GM21381 (cell line): ENCODE results near the gene ACAP3.

Source experiments
- ATAC-seq: cut with Tn5 transposase; IDR thresholded peaks from one replicate; pipeline ENCODE4 v1.9.1; 2021; ENCODE audit warnings: mild to moderate bottlenecking, moderate library complexity; ENCODE audit not compliant: unreplicated experiment

The ACAP3 gene

DNA sequence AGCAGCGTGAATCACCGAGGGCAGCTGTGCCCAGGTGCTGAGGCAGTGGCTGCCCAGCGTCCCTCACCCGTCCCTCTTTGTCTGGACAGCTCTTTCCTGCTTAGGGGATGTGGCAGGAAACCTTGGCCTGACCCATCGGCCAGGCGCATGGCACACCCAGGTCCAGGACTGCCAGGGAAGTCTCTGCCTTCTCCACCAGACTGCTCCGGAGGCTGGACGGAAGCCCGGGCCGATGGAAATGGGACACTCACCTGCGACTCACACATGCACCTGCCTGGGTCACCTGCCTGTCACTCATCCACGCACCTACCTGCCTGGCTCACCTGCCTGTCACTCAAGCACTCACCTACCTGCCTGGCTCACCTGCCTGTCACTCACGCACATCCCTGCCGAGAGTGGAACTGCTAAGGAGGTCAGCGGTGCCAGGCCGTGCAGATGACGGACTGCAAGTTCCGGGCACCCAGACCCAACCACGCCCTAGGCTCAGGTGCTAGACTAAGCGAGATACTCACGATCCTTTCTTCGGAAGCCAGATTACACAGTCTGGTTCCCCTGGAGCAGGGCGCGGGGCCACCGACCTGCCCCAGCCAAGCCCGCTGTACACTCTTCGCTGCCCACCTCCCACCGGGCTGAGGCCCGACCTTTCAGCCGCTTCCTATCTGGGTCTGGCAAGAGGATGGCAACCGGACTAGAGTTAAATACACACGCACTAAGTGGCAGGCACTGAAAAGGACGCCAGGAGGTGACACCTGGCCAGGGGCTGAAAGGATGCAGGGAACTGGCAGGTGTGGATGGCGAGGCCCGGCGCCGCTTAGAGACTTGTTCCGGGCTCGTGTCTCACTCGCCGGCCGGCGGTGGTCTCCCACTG lies 35.2 kb downstream of the ACAP3 start:
- ATAC-seq, result no peak

DNA sequence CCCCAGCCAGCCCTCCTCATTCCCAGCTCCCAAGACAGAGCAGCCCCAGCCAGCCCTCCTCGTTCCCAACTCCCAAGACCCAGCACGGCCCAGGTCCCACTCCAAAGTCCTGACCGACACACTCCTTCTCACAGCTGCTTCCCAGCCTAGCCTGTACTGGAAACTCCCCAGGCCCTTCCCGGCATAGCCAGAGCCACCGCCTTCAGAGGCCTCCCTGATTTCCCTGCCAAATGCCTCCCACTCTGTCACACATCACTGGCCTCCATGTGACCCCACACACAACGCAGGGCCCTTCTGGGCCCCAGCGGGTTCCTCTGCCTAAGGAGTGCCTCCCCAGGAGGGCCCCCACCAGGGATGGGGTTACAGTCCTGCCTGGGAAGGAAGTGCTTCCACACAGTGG lies 36.9 kb downstream of the ACAP3 start:
- no peak for ATAC-seq

DNA sequence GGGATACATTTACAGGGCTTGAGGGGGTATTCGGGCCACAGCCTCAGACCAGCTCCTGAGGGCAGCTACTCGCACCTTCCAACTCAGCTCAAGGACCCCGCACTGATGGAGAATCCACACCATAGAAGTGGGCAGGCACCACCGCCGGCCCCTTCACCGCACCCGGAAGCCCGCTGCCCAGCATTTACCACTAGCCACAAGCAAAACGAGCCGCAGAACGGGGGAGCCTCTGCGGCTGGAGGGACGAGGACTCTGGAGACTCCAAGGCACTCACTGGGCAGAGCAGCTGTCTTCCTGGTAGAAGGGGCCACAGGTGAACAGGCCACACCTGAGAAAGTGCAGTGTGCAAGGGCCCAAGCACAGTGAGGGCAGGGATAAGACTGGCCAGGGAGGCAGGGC lies 39.4 kb downstream of the ACAP3 start:
- ATAC-seq, result no peak

DNA sequence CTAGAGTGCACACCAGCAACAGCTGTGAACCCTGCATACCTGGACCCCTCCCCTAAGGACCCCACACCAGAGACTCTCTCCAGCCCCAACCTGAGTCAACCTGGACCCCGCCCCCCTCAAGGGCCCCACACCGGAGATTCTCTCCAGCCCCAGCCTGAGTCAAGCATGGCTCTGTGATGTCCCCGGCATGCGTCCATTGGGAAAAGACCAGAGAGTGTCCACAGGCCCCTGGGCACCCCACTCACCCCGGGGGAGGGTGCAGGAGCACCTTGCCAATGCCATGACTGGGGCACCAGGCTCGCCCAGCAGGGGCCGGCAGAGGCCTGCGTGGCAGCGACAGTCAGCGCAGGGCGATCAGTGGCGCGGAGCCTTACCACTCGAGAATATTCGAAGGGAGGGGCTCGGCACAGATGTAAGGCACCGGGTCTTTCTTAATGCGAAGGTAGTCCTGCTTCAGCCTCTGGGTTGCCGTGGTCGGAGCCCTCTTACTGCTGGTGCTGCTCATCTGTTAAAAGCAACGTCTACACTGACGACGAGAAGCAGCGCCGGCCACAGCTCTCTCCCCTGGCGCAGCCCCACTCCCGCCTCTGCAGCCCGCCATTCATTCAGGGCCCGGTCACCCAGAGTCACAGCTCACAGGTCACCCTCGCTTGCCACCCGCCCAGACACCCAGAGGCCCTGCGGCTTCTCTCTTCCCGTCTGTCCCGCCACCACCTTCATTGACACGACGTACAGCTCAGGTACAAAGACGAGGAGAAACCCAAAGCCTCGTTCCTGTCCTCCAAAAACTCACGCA lies 40.0 kb downstream of the ACAP3 start:
- no peak for ATAC-seq

DNA sequence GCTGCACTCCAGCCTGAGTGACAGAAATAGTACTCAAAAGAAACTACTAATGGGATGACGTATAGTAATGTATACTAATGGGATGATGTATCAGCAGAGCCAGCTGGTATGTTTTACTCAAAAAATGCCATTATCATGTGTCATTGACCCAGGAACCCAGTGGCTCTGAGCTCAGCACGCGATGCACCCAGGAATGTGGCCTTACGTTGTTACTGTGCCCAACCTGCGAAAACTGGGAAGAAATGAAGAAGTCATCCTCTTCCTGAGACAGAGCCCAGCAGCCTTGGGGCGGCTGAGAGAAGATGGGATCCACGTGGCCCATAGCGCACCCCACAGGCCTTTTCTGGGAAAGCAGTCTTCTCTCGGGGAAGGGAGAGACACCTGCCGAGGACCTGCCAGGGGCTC lies 42.9 kb downstream of the ACAP3 start:
- no peak for ATAC-seq

DNA sequence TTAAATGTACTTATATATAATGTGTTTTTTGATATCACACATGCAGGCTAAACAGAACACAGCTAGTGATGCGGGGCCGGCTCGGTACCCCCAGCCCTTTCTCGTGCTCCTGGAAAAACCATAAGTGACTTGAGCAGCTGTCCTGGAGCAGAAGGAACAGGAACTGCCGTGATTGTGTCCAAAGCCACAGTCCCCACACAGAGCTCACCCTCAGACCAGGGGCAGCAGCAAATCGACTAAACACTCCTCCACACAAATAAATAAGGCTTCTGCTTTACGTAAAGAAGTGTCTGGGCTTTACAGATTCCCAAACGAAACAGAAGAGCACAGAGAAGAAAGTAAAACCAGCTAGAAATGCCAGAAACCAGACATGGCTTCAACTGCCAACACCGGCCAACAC lies 43.7 kb downstream of the ACAP3 start:
- ATAC-seq, result no peak

DNA sequence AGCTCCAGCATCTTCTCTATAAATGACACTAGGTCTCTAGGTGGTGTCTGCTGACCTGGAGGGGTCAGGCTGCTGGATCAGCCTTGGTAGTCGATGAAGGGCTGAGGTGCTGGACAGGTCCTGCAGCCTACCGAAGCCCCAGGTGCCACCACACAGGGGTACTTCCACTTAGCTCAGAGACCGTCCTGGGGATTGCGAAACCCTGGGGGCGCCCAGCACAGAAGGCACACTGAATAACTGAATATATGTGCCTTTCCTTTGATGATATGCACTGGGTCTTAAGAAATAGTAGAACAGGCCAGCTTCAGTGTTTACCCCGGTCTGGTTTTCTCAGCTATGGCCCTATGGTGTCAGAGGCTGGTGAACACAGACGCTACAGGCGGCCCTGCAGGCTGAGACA lies 45.0 kb downstream of the ACAP3 start:
- no peak for ATAC-seq

DNA sequence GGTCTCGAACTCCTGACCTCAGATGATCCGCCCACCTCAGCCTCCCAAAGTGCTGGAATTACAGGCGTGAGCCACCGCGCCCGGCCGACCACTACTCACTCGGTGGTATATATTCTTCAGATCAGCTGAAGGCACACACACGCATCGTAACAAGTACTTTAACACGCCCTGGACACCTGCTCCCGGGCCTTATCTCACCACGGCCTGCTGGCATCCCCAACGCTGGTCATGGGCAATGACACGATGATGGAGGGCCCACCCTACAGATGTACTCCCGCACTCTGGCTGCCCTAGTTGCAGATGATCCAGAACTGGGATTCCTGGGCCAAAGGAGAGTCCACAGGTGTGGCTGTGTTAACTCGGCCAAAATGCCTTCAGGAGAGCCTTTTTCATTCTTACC lies 45.7 kb downstream of the ACAP3 start:
- ATAC-seq, result no peak

DNA sequence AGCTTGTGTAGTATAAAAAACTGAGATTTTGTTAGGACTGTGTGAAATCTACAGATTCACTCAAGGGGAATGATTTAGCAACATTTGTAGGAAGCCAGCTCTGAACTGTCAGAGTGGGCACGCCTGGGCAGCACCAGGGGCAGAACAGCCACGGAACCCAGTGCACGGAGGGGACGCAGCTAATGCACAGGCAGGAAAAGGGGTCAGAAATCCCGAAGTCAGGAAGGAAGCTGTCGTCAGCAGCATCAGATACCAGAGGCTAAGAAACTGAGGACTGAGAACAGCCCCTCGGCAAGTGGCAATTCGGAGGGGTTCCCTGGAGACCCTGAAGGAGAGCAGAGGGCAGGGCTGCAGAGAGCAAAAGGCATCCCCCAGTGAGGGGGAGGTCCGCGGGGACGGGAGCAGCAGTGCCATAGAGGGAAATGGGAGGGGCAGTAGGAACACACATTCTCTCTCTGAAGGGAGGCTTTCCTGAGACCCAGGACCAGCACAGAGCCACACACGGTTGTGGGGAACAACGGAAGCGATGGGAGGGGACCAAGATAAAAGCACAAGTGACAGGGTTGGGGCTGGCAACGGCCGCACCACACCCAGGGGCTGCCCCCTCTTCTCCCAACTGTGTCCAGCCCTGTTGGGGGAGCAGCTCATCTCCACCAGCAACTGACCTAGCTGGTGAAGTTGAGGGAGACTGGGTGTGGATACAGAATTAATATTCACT lies 46.7 kb downstream of the ACAP3 start:
- ATAC-seq, result no peak

DNA sequence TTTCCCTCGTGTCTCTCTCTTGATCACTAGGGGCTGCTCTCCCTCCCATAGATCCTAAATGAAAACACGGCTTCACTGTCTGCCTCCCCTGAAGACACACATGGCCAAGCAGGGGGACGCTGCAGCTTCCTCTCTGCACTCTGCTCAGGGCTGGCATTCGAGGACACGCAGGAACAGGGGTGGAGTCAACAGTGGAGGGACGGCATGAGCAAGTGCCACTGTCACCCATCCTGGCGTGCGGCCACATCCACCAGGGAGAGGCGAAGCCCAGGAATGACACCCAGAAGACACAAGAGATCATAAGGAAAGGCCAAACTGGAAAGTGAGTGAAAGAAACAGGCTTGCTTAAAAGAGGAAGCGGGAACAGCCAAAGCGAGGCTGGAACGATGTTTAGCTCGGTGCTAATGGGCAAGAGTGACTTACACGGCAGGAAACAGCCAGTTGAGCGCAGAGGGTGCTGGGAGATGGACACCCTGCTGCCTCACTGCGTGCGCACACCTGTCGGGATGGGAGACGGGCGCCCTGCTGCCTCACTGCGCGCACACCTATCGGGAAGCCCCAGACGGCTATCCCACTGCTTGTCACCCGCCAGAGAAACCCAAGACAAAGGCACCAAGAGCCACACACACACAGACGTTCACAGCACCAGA lies 47.7 kb downstream of the ACAP3 start:
- no peak for ATAC-seq

DNA sequence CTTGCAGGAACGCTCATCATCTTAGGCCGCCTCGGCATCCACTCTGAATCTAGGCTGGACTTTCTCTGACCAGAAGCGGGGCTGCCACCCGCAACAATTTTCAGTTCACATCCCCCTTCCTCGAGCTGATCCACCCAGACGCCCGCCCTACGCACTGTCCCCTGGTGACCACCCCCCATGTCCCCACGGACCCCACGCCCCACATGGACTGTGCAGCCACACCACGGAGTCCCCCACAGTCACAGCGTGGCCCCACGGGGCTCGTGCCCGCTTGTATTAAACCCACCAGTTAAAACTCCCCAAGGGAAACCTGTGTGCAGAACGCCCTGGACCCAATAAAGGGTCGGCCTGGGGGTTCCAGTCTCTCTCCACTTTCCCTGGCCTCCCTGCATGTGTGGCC lies 48.2 kb downstream of the ACAP3 start:
- no peak for ATAC-seq

DNA sequence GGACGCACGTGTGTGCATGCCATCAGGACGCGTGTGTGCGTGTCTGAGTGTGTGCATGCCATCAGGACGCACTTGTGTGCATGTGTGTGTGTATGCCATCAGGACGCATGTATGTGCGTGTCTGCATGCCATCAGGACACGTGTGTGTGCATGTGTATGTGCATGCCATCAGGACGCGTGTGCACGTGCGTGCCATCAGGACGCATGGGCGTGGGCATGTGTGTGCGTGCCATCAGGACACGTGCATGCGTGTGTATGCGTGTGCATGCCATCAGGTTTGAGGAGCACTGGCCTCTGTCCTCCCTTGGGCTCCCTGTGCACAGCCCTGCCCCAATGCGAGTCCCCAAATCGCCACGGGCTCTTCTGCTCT lies 48.6 kb downstream of the ACAP3 start:
- ATAC-seq, result no peak

DNA sequence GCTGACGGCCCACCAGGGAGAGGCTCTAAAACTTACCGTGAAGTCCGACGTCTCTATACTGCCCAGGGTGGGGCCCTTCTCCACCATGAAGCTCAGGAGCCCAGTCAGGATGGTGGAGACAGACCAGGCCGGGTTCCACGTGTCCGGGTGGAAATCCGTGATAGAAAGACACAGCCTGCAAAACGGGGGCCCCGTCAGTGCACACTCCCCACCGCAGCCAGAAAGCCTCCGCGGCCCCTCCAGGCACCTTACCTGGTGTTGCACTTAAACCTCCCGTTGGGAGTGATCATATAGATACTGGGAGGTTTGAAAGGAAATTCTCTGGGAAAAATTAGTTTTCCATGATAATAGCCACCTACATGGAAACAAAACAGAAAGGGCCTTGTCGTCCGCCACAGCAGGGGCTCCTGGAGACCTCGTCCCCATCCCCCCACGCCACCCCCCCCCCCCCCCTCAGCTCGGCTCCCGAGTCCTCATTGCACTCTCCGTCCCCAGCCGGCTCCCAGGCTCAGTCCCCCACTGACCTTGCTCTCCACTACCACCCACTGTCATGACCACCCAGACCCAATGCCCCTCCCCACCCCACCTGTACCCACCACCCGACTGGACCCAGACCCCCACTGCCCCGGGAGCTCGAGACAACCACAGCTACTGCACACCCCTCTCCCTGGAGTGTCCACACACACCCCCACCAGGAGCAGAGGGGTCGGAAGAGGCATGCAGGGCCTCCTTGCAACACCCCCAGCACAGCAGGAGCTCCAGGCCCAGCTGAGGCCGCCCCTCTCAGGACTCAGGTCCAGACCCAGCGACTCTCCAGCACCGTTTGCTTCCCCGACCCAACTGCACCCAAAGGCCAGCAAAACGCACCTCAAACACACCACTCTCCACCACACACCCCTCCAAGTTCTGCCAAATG lies 50.5 kb downstream of the ACAP3 start:
- no peak for ATAC-seq

DNA sequence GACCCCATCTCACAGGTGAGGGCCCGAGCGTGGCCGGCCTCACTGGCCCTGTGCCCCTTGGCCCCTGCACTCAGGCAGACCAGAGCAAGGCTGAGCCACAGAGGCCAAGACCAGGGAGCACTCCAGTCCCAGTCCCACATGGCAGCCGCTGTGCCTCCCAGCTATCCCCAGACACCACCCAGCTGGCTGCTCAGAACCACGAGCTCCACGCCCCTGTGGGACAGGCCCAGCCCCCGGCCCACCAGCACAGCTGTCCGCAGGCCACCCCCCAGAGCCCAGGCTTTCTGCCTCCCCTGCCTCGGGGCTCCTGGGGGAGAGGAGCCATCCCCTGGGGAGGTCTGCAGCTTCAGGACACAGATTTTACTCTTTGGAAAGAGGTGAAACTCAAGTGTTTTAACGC lies 52.1 kb downstream of the ACAP3 start:
- no peak for ATAC-seq

DNA sequence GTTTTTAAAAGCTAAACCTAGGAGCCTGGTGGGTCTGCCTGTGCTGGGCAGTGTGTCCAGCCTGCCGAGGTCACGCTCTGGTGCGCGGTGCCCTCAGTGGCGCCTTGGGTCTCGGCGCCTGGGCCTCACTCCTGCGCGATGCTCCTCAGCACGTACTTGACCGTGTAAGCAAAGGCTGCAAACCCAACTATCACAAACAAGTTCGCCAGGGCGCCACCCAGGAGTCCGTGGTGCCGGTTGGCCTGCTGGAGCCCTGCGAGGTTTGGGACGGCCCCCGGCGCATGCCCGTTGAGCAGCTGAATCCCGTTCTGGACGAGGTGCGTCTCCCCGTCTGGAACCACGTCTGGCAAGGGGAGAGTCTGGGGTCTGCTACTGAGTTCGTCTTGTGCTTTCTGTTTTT lies 52.7 kb downstream of the ACAP3 start:
- ATAC-seq, result no peak

DNA sequence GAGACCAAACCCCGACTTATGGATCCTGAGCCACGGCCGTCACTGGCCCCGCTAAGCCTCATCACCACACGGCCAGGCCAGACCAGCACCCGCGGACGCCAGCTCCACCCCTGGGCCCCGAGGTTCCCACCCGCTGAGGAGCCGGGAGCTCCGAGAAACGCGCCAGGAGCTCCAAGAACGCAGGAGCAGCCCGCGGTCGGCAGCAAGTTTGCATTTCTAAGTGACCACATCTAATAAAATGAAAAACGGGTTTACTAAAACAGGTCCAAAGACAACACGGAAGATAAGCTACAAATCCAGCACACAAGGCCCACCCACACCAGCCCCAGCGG lies 53.1 kb downstream of the ACAP3 start:
- ATAC-seq, result no peak

DNA sequence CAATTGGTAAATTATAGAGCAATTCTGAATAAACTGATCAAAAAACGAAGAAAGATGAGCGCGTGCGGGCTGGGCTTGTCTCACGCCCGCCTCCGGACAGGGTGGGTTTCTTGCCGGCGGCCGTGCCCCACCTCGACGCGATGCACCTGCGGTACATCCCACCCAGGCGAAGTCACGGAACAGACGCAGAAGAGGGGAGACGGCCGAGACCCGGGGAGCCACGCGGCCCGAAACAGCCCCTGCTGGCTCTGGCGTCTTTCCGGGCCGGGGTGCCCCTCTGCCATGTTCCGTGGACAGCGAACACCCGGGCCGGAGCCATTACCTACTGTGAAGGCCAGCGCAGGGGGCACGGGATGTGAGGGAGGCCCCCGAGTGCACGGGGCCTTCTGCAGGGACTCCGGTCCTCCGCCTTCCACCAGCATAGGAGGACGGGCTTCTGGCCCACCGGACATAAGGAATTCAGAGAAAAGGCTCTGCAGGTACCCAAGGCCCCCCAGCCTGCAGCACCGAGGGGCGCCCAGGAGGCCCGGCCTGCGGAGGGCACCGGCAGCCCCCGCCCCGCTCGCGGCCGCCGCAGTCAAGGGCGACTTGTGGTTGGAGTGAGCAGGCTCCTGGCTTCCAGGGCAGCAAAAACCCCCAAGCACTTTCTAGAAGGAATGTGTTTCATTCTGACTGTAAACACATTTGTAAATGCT lies 53.6 kb downstream of the ACAP3 start:
- ATAC-seq, result no peak

DNA sequence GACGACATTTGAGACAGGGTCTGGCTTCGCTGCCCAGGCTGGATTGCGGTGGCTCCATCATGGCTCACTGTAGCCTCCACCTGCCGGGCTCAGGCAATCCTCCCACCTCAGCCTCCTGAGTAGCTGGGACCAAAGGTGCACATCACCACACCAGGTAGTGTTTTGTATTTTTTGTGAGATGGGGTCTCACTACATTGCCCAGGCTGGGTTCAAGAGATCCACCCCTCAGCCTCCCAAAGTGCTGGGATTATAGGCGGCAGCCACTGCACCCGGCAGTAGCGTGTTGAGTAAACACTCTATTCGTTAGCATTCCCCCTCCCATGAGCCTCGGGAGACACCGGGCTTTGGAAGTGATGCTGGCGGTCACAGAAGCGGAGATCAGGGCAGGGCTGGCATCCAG lies 54.4 kb downstream of the ACAP3 start:
- ATAC-seq, result no peak

DNA sequence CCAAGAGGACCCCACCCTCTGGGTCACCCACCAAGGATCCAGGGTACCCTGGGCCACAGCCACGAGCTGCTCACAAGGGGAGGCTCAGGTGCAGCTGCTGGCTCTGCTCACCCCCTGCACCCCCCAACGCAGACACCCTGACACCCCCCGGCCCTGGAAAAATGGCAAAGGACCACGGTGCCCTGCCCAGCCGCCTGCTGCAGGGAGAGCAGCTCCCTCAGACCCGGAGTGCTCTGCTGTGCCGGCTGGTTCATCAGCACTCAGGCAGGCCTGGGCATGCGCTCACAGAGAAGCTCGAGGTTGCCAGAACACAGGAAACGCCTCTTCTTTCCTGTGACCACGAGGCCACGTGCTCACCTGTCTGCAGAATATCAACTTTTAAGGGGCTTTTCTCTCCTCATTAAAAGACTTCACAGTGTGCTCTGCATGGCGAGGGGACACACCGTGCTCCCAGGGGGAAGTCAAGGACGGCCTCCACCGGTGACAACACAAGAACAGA lies 56.9 kb downstream of the ACAP3 start:
- ATAC-seq, result no peak
